Mesenchymal stem cell (in vitro differentiated cells and primary cell): ENCODE data around the gene CRB2.

Source experiments
- DNase-seq: peaks from one replicate; pipeline ENCODE4 v3.0.0-alpha.2; 2013
- H2AFZ ChIP-seq: one replicate; pipeline ENCODE4 v1.6.1; 2013; ENCODE audit warnings: low read depth, mild to moderate bottlenecking, control low read depth, inconsistent platforms, low read length, moderate library complexity
- H2AK5ac ChIP-seq: 2 replicates; pipeline ENCODE4 v1.6.1; 2013; ENCODE audit warnings: low read length, moderate library complexity, mild to moderate bottlenecking, inconsistent platforms; ENCODE audit not compliant: severe bottlenecking
- H2BK120ac ChIP-seq: one replicate; pipeline ENCODE4 v1.6.1; 2013; ENCODE audit warnings: low read depth, mild to moderate bottlenecking, inconsistent platforms, low read length, moderate library complexity
- H2BK12ac ChIP-seq, 2 experiments: one replicate each; pipeline ENCODE4 v1.6.1; 2013; ENCODE audit warnings: inconsistent platforms in 2 of 2, low read length in 2 of 2, mild to moderate bottlenecking in 2 of 2, moderate library complexity in 2 of 2, control low read depth in 1 of 2
- H2BK15ac ChIP-seq: one replicate; pipeline ENCODE4 v1.6.1; 2013; ENCODE audit warnings: mild to moderate bottlenecking, low read depth, inconsistent platforms; ENCODE audit not compliant: poor library complexity, severe bottlenecking
- H2BK5ac ChIP-seq: 2 replicates; pipeline ENCODE4 v1.6.1; 2013; ENCODE audit warnings: low read depth, mild to moderate bottlenecking, low read length, control low read depth, inconsistent platforms; ENCODE audit not compliant: poor library complexity, severe bottlenecking
- H3K14ac ChIP-seq, 2 experiments: one replicate each; pipeline ENCODE4 v1.6.1; 2013; ENCODE audit warnings: inconsistent platforms in 2 of 2, low read length in 2 of 2, control low read depth in 1 of 2, mild to moderate bottlenecking in 1 of 2, moderate library complexity in 1 of 2
- H3K18ac ChIP-seq, 2 experiments: one replicate each; pipeline ENCODE4 v1.6.1; 2013; ENCODE audit warnings: inconsistent platforms in 2 of 2, low read length in 2 of 2, control low read depth in 1 of 2, low read depth in 1 of 2, mild to moderate bottlenecking in 1 of 2
- H3K23ac ChIP-seq, 2 experiments: one replicate each; pipeline ENCODE4 v1.6.1; 2013; ENCODE audit warnings: inconsistent platforms in 2 of 2, low read length in 2 of 2, mild to moderate bottlenecking in 2 of 2, moderate library complexity in 2 of 2, control low read depth in 1 of 2
- H3K27ac ChIP-seq: 2 replicates; pipeline ENCODE4 v1.5.1; 2013; ENCODE audit warnings: mild to moderate bottlenecking, moderate library complexity, low read length, control low read depth, inconsistent platforms; ENCODE audit not compliant: poor library complexity, severe bottlenecking
- H3K27me3 ChIP-seq, 2 experiments: 2 replicates each; pipeline versions ENCODE4 v1.6.1 to v1.7.0; 2013; ENCODE audit warnings: low read length in 2 of 2, mild to moderate bottlenecking in 2 of 2, moderate library complexity in 2 of 2, control low read depth in 1 of 2, inconsistent platforms in 1 of 2; ENCODE audit not compliant: control insufficient read depth in 1 of 2, insufficient read depth in 1 of 2
- H3K36me3 ChIP-seq, 2 experiments: 2 replicates each; pipeline versions ENCODE4 v1.6.1 to v1.7.0; 2013; ENCODE audit warnings: low read length in 2 of 2, control low read depth in 1 of 2, inconsistent platforms in 1 of 2, low read depth in 1 of 2, mild to moderate bottlenecking in 1 of 2; ENCODE audit not compliant: insufficient read depth in 2 of 2, control insufficient read depth in 1 of 2
- H3K4ac ChIP-seq, 2 experiments: one replicate each; pipeline ENCODE4 v1.6.1; 2013; ENCODE audit warnings: inconsistent platforms in 2 of 2, low read length in 2 of 2, mild to moderate bottlenecking in 2 of 2, moderate library complexity in 2 of 2, control low read depth in 1 of 2, low read depth in 1 of 2
- H3K4me1 ChIP-seq: 2 replicates; pipeline ENCODE4 v1.6.1; 2013; ENCODE audit warnings: low read depth, low read length, control low read depth; ENCODE audit not compliant: control insufficient read depth, insufficient read depth
- H3K4me2 ChIP-seq: 2 replicates; pipeline ENCODE4 v1.6.1; 2013; ENCODE audit warnings: low read length, mild to moderate bottlenecking, inconsistent platforms; ENCODE audit not compliant: poor library complexity, severe bottlenecking
- H3K4me3 ChIP-seq, 2 experiments: 2 replicates each; pipeline versions ENCODE4 v1.5.1 to v1.7.0; 2013; ENCODE audit warnings: low read length in 2 of 2, mild to moderate bottlenecking in 2 of 2, control low read depth in 1 of 2, low read depth in 1 of 2; ENCODE audit not compliant: insufficient read depth in 1 of 2
- H3K79me1 ChIP-seq: replicated peaks from 2 replicates; pipeline ENCODE4 v1.6.1; 2013; ENCODE audit warnings: mild to moderate bottlenecking, control low read depth, low read length, inconsistent platforms; ENCODE audit not compliant: poor library complexity, severe bottlenecking
- H3K9ac ChIP-seq: 2 replicates; pipeline ENCODE4 v1.7.0; 2013; ENCODE audit warnings: mild to moderate bottlenecking, low read length, moderate library complexity
- H3K9me3 ChIP-seq: 2 replicates; pipeline ENCODE4 v1.7.0; 2013; ENCODE audit warnings: mild to moderate bottlenecking, low read length; ENCODE audit not compliant: control insufficient read depth
- H4K8ac ChIP-seq: one replicate; pipeline ENCODE4 v1.6.1; 2013; ENCODE audit warnings: inconsistent platforms, mild to moderate bottlenecking, low read length, moderate library complexity
- H4K91ac ChIP-seq: one replicate; pipeline ENCODE4 v1.6.1; 2013; ENCODE audit warnings: mild to moderate bottlenecking, low read length, inconsistent platforms
- WGBS: methylation state at CpG from one replicate; pipeline ENCODE4 v1.1.7; 2013; ENCODE audit warnings: mixed read lengths; 5-methylcytosine and 5-hydroxymethylcytosine counted together

The CRB2 gene

GRCh38 chr9:123389698-123390097, 33.7 kb downstream of the CRB2 start:
- Histone ChIP-seq H3K4me3 (no peak overlapping the region), H3K4me1 (peaks cover 6% of the 10 kb centered on the region), H3K4me2 (no peak overlapping the region), H3K36me3 (no peaks in the 10 kb centered on the region), H3K18ac (no peak overlapping the region), H2BK12ac (no peak overlapping the region), H4K8ac (no peak overlapping the region), H4K91ac (no peak overlapping the region), H2BK120ac (no peak overlapping the region), H3K27ac (no peak overlapping the region), H2BK15ac (no peak overlapping the region), H3K79me1 (no peaks in the 10 kb centered on the region), H3K9me3 (no peaks in the 10 kb centered on the region), H2AFZ (no peak overlapping the region), H3K27me3 (peaks cover 8 to 30% of the 10 kb centered on the region in 2 experiments), H3K23ac (no peak overlapping the region), H2BK5ac (no peak overlapping the region), H2AK5ac (no peak overlapping the region), H3K14ac (no peak overlapping the region), H3K9ac (no peak overlapping the region), H3K4ac (no peak overlapping the region)
- no peak for DNase-seq
- 71% methylated on average over 12 of the region's 12 CpGs for WGBS

- Histone ChIP-seq H3K4ac (no peak overlapping the region), H2BK5ac (no peak overlapping the region), H2BK120ac (no peak overlapping the region), H3K36me3 (no peaks in the 10 kb centered on the region), H3K14ac (no peak overlapping the region), H4K91ac (no peak overlapping the region), H3K23ac (no peak overlapping the region), H3K9me3 (no peaks in the 10 kb centered on the region), H3K79me1 (no peaks in the 10 kb centered on the region), H3K27me3 (peaks cover 8 to 30% of the 10 kb centered on the region in 2 experiments), H3K4me1 (peaks cover 13% of the 10 kb centered on the region), H3K4me3 (no peak overlapping the region), H2BK12ac (no peak overlapping the region), H4K8ac (no peak overlapping the region), H2AFZ (no peak overlapping the region), H3K4me2 (no peak overlapping the region), H3K9ac (no peak overlapping the region), H3K27ac (no peak overlapping the region), H2AK5ac (no peak overlapping the region), H3K18ac (no peak overlapping the region), H2BK15ac (no peak overlapping the region)
- no peak for DNase-seq
- WGBS, result 91% methylated on average over 22 of the region's 23 CpGs
Observed at GRCh38 chr9:123390337-123391135, 34.5 kb downstream of the CRB2 start.

GRCh38 chr9:123391233-123391632, 35.2 kb downstream of the CRB2 start:
- Histone ChIP-seq H2AK5ac (no peak overlapping the region), H3K4me3 (no peak overlapping the region), H3K4me1 (peaks cover 16% of the 10 kb centered on the region), H2BK12ac (no peak overlapping the region), H3K14ac (no peak overlapping the region), H3K36me3 (no peaks in the 10 kb centered on the region), H3K23ac (no peak overlapping the region), H2BK120ac (no peak overlapping the region), H3K18ac (no peak overlapping the region), H3K4ac (no peak overlapping the region), H3K4me2 (no peak overlapping the region), H2AFZ (no peak overlapping the region), H4K91ac (no peak overlapping the region), H3K27ac (no peak overlapping the region), H3K9ac (no peak overlapping the region), H3K27me3 (peaks cover 8 to 30% of the 10 kb centered on the region in 2 experiments), H2BK5ac (no peak overlapping the region), H4K8ac (no peak overlapping the region), H2BK15ac (no peak overlapping the region), H3K79me1 (no peaks in the 10 kb centered on the region), H3K9me3 (no peaks in the 10 kb centered on the region)
- DNase-seq, result no peak
- WGBS, result 90% methylated on average over 3 of the region's 5 CpGs

GRCh38 chr9:123391946-123392345, 35.9 kb downstream of the CRB2 start:
- Histone ChIP-seq H3K9ac (no peak overlapping the region), H2BK12ac (no peak overlapping the region), H3K14ac (no peak overlapping the region), H2BK120ac (no peak overlapping the region), H4K91ac (no peak overlapping the region), H2AFZ (no peak overlapping the region), H3K18ac (no peak overlapping the region), H3K9me3 (no peaks in the 10 kb centered on the region), H2BK5ac (no peak overlapping the region), H3K27ac (no peak overlapping the region), H2AK5ac (no peak overlapping the region), H4K8ac (no peak overlapping the region), H3K79me1 (no peaks in the 10 kb centered on the region), H3K36me3 (no peaks in the 10 kb centered on the region), H3K4me1 (peaks cover 16% of the 10 kb centered on the region), H3K27me3 (peaks cover 8 to 30% of the 10 kb centered on the region in 2 experiments), H3K23ac (no peak overlapping the region), H3K4me3 (no peak overlapping the region), H2BK15ac (no peak overlapping the region), H3K4ac (no peak overlapping the region), H3K4me2 (no peak overlapping the region)
- 94% methylated on average over 28 of the region's 28 CpGs for WGBS
- DNase-seq, result no peak
